NB4 (cell line): ENCODE results near the gene SPTBN5.

ENCODE experiments used
- POLR2A ChIP-seq: IDR thresholded peaks from 2 replicates; pipeline ENCODE4 v1.6.1; 2011; ENCODE audit warnings: mild to moderate bottlenecking; ENCODE audit not compliant: insufficient read length; ENCODE audit errors: extremely low read depth
- TF ChIP-seq, protein P1 (sequence below): IDR thresholded peaks from one replicate; pipeline ENCODE4 v1.5.1; 2012; ENCODE audit warnings: low read depth, low read length

DNA sequence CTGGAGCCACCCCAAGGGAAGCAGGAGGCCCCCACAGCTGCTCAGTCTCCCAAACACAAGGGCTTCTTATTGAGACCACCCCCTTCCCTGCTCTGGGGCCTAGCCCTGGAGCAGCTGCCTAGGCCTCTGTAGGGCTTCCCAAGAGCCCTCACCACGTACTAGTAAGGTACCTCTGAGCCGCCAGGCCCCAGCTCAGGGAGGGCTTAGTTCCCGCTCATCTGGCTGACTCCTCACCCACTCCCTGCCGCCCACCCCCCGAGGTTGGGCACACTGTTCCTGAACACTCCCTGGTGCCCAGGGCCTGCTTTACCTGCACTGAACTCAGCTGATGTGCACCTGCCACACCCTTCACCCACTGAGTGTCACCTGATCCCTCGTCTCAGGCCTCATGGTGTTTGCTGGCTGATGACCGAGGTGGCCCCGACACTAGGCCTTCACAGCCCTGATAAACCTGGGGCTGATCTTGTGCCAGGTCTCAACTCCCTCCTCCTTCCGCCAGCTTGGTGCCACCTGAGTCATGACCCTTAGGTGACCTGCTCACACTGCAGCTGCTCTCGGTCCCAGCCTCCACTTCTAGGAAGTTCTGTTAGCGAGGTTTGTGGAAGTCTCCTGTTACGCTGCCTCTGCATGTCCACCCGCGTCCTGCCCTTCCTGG lies 18.0 kb upstream of the SPTBN5 start:
- no peak for TF ChIP-seq POLR2A
- TF ChIP-seq, protein P1, sequence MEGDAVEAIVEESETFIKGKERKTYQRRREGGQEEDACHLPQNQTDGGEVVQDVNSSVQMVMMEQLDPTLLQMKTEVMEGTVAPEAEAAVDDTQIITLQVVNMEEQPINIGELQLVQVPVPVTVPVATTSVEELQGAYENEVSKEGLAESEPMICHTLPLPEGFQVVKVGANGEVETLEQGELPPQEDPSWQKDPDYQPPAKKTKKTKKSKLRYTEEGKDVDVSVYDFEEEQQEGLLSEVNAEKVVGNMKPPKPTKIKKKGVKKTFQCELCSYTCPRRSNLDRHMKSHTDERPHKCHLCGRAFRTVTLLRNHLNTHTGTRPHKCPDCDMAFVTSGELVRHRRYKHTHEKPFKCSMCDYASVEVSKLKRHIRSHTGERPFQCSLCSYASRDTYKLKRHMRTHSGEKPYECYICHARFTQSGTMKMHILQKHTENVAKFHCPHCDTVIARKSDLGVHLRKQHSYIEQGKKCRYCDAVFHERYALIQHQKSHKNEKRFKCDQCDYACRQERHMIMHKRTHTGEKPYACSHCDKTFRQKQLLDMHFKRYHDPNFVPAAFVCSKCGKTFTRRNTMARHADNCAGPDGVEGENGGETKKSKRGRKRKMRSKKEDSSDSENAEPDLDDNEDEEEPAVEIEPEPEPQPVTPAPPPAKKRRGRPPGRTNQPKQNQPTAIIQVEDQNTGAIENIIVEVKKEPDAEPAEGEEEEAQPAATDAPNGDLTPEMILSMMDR: no peak
